Lower leg skin (tissue), 3 donors: Measurements from ENCODE around the gene LCE5A.

ENCODE experiments used
- POLR2A ChIP-seq, 2 donors: fragments of 450-650 bp; IDR thresholded peaks; one replicate each; pipeline ENCODE4 v1.6.1; 2016 to 2017; ENCODE audit warnings: antibody characterized with exemption in 2 of 2, mild to moderate bottlenecking in 1 of 2, moderate library complexity in 1 of 2
- TF ChIP-seq, protein P1 (sequence below), 3 donors: fragments of 450-650 bp; IDR thresholded peaks; one replicate each; pipeline ENCODE4 v1.5.1; 2016; ENCODE audit warnings: antibody characterized with exemption in 3 of 3, mild to moderate bottlenecking in 3 of 3, moderate library complexity in 2 of 3

- TF ChIP-seq, protein P1, sequence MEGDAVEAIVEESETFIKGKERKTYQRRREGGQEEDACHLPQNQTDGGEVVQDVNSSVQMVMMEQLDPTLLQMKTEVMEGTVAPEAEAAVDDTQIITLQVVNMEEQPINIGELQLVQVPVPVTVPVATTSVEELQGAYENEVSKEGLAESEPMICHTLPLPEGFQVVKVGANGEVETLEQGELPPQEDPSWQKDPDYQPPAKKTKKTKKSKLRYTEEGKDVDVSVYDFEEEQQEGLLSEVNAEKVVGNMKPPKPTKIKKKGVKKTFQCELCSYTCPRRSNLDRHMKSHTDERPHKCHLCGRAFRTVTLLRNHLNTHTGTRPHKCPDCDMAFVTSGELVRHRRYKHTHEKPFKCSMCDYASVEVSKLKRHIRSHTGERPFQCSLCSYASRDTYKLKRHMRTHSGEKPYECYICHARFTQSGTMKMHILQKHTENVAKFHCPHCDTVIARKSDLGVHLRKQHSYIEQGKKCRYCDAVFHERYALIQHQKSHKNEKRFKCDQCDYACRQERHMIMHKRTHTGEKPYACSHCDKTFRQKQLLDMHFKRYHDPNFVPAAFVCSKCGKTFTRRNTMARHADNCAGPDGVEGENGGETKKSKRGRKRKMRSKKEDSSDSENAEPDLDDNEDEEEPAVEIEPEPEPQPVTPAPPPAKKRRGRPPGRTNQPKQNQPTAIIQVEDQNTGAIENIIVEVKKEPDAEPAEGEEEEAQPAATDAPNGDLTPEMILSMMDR (IDR thresholded peaks at IDR 0.05), result no peak
- TF ChIP-seq POLR2A (IDR thresholded peaks at IDR 0.05), result no peak
Observed at GRCh38 chr1:152515434-152515783, 4.8 kb downstream of the LCE5A start.
